Activated naive CD4-positive, alpha-beta T cell treated with anti-CD3 and anti-CD28 coated beads for 36 hours (primary cell): ENCODE measurements around the gene RUFY3. TPM values are rescaled to one million over a fixed set of nuclear protein-coding genes. Genes with fewer than 3 reads are reported as not detected.
"Not testable (repeated sequence)": the region's sequence is repeated elsewhere in the genome, so short reads cannot be mapped to it uniquely, and the experiment has no call there.

ENCODE experiments used
- CTCF ChIA-PET: fragments of 350-600 bp; sonication (Branson Sonifier 250); formaldehyde crosslinking; loops from one replicate; lab custom pipeline; 2021; ENCODE audit warnings: antibody characterized with exemption; lab: Charles Lee
- DNase-seq: peaks from one replicate; pipeline ENCODE4 v3.0.0-alpha.2; 2020
- H3K27ac Mint-ChIP-seq: one replicate; pipeline ENCODE4 v1.8.0; 2021; ENCODE audit warnings: mild to moderate bottlenecking, mixed read lengths
- H3K27me3 Mint-ChIP-seq: one replicate; pipeline ENCODE4 v1.8.0; 2021; ENCODE audit warnings: low read depth, mixed read lengths
- H3K36me3 Mint-ChIP-seq: one replicate; pipeline ENCODE4 v1.8.0; 2021; ENCODE audit warnings: low read depth, mixed read lengths
- H3K4me1 Mint-ChIP-seq: one replicate; pipeline ENCODE4 v1.8.0; 2021; ENCODE audit warnings: low read depth, mixed read lengths
- H3K4me3 Mint-ChIP-seq: one replicate; pipeline ENCODE4 v1.8.0; 2021; ENCODE audit warnings: mild to moderate bottlenecking, moderate library complexity, mixed read lengths
- H3K9me3 Mint-ChIP-seq: one replicate; pipeline ENCODE4 v1.8.0; 2021; ENCODE audit warnings: mixed read lengths
- intact Hi-C: fragments of 100-400 bp; cut with micrococcal nuclease; formaldehyde crosslinking; loops from one replicate; pipeline ENCODE4 v1.15.1; 2023
- total RNA-seq, 2 experiments: library from RNA; stranded (reverse); gene quantifications; one replicate each; pipeline ENCODE4 v1.2.3, GENCODE V29; 2021

Gene RUFY3
- total RNA-seq, 2 experiments from 2014 or later = 14.9 to 18.0 TPM

DNA sequence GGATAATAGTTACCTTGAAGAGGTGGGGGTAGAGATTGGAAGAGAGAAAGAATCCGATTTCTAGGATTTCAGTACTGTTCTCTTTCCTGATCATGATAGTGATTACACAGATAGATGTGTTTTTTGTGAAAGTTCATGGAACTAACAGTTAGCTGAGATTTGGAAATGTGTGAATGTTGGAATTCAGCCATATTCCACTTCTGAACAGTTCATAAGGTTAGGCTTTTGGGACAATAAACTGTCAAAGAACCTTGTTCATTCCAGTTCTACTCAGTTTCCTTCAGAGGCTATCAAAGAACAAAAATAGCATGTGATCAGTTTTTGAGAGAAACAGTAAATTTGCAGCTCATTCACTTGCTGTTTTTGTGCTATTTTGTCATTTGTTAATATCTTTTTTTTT, 43.6 kb downstream of the RUFY3 start:
- H3K4me1 Mint-ChIP-seq = peaks cover 4% of the 10 kb centered on the region
- no peak overlapping the region for H3K27ac Mint-ChIP-seq
- H3K27me3 Mint-ChIP-seq = no peaks in the 10 kb centered on the region
- intact Hi-C loops = no loop called here
- CTCF ChIA-PET = interaction anchor here (0.7 kb wide), 1 partner anchor 234 kb away, joined by 4 read pairs; no protein-coding TSS in a partner anchor
- H3K36me3 Mint-ChIP-seq = peaks cover 25% of the 10 kb centered on the region
- DNase-seq = no peak
- no peaks in the 10 kb centered on the region for H3K9me3 Mint-ChIP-seq
- no peak overlapping the region for H3K4me3 Mint-ChIP-seq

DNA sequence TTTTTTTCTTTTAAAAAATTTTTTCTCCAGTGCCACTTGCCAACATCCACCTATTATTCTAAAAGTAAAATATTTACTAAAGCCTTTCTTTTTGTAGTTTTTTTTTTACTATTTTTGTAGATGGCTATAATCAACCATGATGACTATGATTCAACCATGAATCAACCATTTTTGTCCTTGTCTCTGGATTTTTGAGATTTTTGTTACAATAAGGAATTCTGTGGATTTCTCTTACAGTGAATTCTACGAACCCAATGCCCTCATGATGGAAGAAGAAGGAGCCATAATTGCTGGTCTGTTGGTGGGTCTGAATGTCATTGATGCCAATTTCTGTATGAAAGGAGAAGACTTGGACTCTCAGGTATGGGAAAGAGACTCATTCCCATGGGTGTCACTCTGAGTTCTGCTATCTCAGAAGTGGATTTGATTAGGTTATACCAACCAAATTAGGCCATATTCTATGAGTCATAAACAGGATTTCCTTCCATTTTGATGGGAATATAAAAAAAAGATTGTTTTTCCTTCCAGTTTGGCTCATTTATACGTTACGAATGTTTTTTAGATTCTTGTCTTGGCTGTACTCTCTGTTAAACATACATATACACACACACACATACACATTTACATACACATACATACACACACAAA, 46.7 kb downstream of the RUFY3 start:
- Mint-ChIP-seq H3K27ac (no peak overlapping the region), H3K4me3 (no peak overlapping the region), H3K36me3 (peaks cover 25% of the 10 kb centered on the region), H3K9me3 (no peaks in the 10 kb centered on the region), H3K4me1 (peaks cover 4% of the 10 kb centered on the region), H3K27me3 (no peaks in the 10 kb centered on the region)
- no peak for DNase-seq
- intact Hi-C loops = no loop called here
- CTCF ChIA-PET = no interaction called here

DNA sequence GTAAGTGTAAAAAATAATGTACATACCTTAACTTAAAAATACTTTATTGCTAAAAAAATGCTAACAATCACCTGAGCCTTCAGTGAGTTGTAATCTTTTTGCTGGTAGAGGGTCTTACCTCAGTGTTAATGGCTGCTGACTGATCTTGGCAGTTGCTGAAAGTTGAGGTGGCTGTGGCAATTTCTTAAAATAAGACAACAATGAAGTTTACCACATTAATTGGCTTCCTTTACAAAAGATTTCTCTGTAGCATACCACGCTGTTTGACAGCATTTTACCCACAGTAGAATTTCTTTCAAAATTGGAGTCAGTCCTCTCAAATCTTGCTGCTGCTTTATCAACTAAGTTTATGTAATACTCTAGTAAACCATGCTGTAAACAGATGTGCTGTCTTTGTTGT, 47.6 kb downstream of the RUFY3 start:
- H3K27me3 Mint-ChIP-seq, H3K27ac Mint-ChIP-seq, CTCF ChIA-PET, H3K4me3 Mint-ChIP-seq, H3K4me1 Mint-ChIP-seq, H3K9me3 Mint-ChIP-seq, DNase-seq, intact Hi-C loops: not testable (repeated sequence)
- peaks cover 17% of the 10 kb centered on the region for H3K36me3 Mint-ChIP-seq

DNA sequence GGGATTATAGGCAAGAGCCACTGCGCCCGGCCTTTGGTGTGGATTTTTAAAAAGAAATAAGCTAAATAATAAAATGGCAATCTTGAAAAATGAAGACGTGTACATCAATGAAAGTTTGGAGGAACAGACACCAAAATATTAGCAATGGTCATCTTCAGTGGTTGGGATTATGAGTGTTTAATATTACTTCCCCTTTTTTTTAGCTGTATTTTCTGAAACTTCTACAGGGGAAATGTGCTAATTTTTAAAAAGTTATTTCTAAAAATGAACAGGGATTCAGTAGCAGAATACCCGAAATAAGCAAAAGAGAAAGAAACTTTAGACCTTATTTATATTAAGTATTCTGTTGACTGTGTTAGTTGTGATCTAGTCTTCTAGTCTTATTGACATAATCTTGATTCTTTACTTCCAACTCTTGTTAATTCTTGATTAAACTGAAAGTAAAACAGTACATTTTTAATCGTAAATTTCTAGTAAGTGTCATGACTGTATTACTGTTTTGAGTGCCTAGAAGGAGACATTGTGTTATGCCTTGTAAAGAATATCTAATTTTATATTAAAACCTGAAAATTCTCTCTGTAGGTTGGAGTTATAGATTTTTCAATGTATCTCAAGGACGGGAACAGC, 51.3 kb downstream of the RUFY3 start:
- Mint-ChIP-seq H3K36me3 (peaks cover 5% of the 10 kb centered on the region), H3K4me3 (no peak overlapping the region), H3K27me3 (no peaks in the 10 kb centered on the region), H3K9me3 (no peaks in the 10 kb centered on the region), H3K27ac (no peak overlapping the region), H3K4me1 (peaks cover 4% of the 10 kb centered on the region)
- intact Hi-C loops = no loop called here
- DNase-seq = no peak
- CTCF ChIA-PET = no interaction called here

DNA sequence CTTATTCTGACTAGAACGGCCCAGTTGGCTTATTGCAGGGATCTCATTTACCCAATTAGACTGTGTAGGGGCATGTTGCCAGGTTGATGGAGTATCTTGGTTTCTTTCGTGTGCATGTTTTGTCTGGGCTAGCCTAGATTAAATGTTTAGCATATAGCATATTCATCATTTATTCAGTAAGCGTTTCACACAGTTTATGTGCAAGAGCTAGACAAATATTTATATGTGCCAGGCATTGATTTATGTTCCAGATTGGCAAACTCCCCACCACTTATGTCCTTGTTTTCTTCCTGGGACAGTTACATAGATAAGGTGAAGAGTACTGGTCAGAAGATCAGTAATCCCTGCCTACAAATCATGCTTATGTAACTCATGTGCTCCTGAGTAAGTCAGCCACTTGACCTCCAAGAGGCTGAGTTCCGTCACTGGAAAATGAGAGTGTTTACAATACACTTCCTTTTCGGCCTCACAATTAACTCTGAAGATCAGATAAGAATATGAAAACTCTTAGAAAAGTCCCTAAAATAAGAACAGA, 57.2 kb downstream of the RUFY3 start:
- CTCF ChIA-PET = no interaction called here
- peaks cover 2% of the 10 kb centered on the region for H3K36me3 Mint-ChIP-seq
- DNase-seq = no peak
- intact Hi-C loops = no loop called here
- H3K4me1 Mint-ChIP-seq = no peaks in the 10 kb centered on the region
- no peak overlapping the region for H3K27ac Mint-ChIP-seq
- no peaks in the 10 kb centered on the region for H3K27me3 Mint-ChIP-seq
- H3K9me3 Mint-ChIP-seq = no peaks in the 10 kb centered on the region
- H3K4me3 Mint-ChIP-seq = no peak overlapping the region

DNA sequence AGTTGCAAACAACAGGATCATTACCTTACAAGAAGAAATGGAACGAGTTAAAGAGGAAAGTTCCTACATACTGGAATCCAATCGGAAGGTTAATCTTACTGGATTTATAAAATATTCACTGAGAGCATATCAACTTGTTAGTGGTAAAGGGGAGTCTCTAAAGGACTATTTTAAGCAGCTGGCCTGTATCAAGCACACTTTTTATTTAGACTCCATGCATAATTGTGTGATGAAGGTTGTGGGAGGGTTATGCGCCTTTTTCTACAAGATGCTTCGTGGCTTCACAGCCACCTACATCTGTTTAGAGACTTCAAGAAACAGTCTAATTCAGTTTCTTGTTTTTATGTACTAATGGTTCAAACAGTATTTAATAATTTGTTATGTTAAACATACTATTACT, 61.3 kb downstream of the RUFY3 start:
- CTCF ChIA-PET = no interaction called here
- Mint-ChIP-seq H3K27ac (no peak overlapping the region), H3K9me3 (no peaks in the 10 kb centered on the region), H3K27me3 (no peaks in the 10 kb centered on the region), H3K4me1 (no peaks in the 10 kb centered on the region), H3K36me3 (peaks cover 7% of the 10 kb centered on the region), H3K4me3 (no peak overlapping the region)
- intact Hi-C loops = no loop called here
- DNase-seq = no peak

DNA sequence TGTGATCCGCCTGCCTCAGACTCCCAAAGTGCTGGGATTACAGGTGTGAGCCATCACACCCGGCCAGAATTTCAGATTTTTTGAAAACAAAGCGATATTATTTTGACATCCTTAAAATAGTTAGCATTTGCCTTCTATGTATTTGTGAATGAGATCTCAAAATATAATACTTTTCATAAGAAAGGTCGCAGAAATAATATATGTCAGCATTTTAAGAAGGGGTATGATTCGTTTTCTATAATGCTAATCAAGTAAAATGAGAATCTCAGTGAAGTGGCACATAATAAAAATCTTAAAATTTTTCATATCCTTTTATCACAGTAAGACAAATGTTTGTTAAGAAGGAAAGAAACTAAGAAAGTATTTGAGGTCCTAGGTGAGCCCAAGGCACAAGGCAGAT, 65.7 kb downstream of the RUFY3 start:
- Mint-ChIP-seq H3K9me3 (no peaks in the 10 kb centered on the region), H3K4me1 (no peaks in the 10 kb centered on the region), H3K4me3 (no peak overlapping the region), H3K27ac (no peak overlapping the region), H3K36me3 (peaks cover 7% of the 10 kb centered on the region), H3K27me3 (no peaks in the 10 kb centered on the region)
- CTCF ChIA-PET = no interaction called here
- no peak for DNase-seq
- intact Hi-C loops = no loop called here

DNA sequence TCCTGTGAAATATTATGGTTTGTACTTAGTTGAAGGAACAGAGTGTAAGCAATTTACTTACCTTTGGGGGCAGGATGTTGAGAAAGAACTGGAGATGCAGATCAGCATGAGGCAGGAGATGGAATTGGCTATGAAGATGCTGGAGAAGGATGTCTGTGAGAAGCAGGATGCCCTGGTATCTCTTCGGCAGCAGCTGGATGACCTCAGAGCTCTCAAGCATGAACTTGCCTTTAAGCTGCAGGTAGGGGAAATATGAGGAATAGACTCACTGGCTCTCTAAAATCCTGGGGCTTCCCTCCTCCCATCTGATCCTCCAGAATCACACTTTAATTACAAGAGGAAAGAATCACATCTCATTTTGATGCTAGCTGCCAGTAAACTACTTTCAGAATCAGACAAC, 67.0 kb downstream of the RUFY3 start:
- no peaks in the 10 kb centered on the region for H3K9me3 Mint-ChIP-seq
- peaks cover 11% of the 10 kb centered on the region for H3K36me3 Mint-ChIP-seq
- H3K4me1 Mint-ChIP-seq = no peaks in the 10 kb centered on the region
- CTCF ChIA-PET = no interaction called here
- H3K4me3 Mint-ChIP-seq = no peak overlapping the region
- no peak overlapping the region for H3K27ac Mint-ChIP-seq
- intact Hi-C loops = no loop called here
- no peak for DNase-seq
- no peaks in the 10 kb centered on the region for H3K27me3 Mint-ChIP-seq

DNA sequence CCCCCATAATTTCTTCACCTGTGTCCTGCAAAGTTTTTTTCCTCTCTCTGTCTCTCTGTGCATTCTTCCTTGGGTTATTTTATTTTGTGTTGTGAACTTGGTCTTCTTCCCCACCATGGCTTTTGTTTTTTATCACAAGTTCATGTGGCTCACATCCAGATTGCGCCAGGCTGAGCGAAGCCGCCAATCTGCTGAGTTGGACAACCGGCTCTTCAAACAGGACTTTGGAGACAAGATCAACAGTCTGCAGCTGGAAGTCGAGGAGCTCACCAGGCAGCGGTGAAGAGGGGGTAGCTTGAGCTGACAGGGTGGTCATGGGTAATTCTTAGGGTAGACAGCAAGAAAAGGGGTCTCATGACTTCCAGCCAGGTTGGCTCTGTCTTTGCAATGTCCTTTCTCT, 71.9 kb downstream of the RUFY3 start:
- intact Hi-C loops = no loop called here
- Mint-ChIP-seq H3K36me3 (peaks cover 15% of the 10 kb centered on the region), H3K27ac (no peak overlapping the region), H3K4me3 (no peak overlapping the region), H3K9me3 (no peaks in the 10 kb centered on the region), H3K27me3 (no peaks in the 10 kb centered on the region), H3K4me1 (no peaks in the 10 kb centered on the region)
- CTCF ChIA-PET = interaction anchor here (0.6 kb wide), 1 partner anchor 552 kb away, joined by 4 read pairs; no protein-coding TSS in a partner anchor
- no peak for DNase-seq

DNA sequence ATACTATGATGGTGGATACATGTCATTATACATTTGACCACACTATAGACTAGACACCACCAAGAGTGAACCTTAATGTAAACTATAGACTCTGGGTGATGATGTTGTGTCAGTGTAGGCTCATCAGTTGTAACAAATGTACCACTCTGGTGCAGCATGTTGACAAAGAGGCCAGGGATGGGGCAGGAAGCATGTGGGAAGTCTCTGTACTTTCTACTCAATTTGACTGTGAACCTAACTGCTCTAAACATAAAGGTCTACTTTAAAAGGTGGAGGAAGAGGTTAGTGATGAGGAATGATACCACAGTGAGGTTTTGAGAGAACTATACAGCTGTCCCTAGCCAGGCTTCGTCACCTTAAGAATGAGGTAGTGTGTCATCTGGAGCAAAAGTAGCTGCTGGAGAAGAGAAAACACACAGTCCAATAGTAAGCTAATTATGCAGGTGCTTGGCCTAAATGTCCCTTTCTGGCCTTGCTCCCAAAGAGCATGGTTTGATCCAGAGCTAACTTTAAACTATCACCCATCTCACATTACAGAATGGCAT, 79.6 kb downstream of the RUFY3 start:
- intact Hi-C loops = loop anchor here (1.0 to 2.0 kb wide), 4 partner anchors 38 to 67 kb away; partner anchors contain the start of gene GRSF1
- Mint-ChIP-seq H3K4me3 (no peak overlapping the region), H3K27me3 (no peaks in the 10 kb centered on the region), H3K4me1 (peaks cover 21% of the 10 kb centered on the region), H3K36me3 (peaks cover 7% of the 10 kb centered on the region), H3K27ac (no peak overlapping the region), H3K9me3 (no peaks in the 10 kb centered on the region)
- CTCF ChIA-PET = interaction anchor here (0.7 to 2.6 kb wide), 2 partner anchors 66 to 287 kb away, joined by 3 to 12 read pairs; no protein-coding TSS in a partner anchor
- peak; percentile 51 for DNase-seq

DNA sequence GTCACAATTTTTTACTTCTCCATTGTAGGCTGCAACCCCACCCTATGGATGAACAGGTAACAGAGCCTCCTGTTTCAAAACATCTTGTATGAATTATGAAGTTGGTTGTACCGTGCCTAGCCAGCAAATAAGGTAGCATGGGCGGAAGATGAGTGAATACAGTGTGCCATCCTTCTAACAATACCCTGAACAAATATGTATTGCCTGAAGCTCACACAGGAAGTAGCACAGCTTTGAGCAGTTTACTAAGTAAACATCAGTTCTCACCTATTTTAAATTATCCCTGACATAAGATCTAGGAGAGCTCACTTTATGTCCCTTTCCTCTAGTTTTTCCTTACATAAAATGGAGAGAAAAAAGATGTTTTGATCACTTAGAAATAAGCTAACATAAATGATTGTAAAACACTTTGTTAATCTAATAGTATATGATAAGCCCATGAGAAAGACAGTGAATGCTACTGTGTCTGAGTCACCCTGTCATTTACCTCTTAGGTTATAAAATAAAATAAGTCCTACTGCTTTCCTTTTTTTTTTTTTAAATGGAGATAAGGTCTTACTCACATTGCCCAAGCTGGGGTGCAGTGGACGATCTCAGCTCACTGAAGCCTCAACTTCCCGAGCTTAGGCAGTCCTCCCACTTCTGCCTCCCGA, 81.3 kb downstream of the RUFY3 start:
- peaks cover 21% of the 10 kb centered on the region for H3K4me1 Mint-ChIP-seq
- intact Hi-C loops = no loop called here
- no peaks in the 10 kb centered on the region for H3K9me3 Mint-ChIP-seq
- H3K36me3 Mint-ChIP-seq = peaks cover 2% of the 10 kb centered on the region
- DNase-seq = no peak
- no peak overlapping the region for H3K27ac Mint-ChIP-seq
- H3K4me3 Mint-ChIP-seq = no peak overlapping the region
- CTCF ChIA-PET = interaction anchor here (0.6 to 2.6 kb wide), 5 partner anchors 67 to 214 kb away, joined by 3 to 12 read pairs (median 4); no protein-coding TSS in a partner anchor
- no peaks in the 10 kb centered on the region for H3K27me3 Mint-ChIP-seq

DNA sequence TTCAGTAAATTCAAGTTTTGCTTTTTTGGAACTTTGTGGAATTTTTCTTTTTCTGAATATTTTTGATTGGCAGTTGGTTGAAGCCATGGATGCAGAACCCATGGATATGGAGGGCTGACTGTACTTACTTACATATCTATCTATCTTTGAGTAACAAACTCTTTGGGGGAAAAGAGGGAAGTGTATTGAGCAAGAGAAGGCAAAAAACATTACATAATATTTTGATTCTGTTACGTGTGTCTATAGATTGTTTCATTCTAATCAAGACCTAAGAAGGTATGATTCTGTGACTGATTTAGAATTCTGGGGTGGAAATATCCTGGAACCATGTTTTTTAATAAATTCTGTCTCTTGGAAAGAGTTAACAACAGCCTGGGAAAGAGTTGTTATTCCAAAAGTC, 86.4 kb downstream of the RUFY3 start:
- Mint-ChIP-seq H3K9me3 (no peaks in the 10 kb centered on the region), H3K36me3 (peaks cover 1% of the 10 kb centered on the region), H3K27ac (no peak overlapping the region), H3K4me1 (no peaks in the 10 kb centered on the region), H3K27me3 (no peaks in the 10 kb centered on the region), H3K4me3 (no peak overlapping the region)
- no peak for DNase-seq
- CTCF ChIA-PET = interaction anchor here (0.6 kb wide), 1 partner anchor 71 kb away, joined by 3 read pairs; no protein-coding TSS in a partner anchor
- intact Hi-C loops = no loop called here
